Activated gamma-delta T cell treated with Interleukin-2 at 50 U/mL for 16 hours (primary cell): Measurements from ENCODE around the gene UBE2E3.

ENCODE experiments used
- DNase-seq: peaks from one replicate; pipeline ENCODE4 v3.0.0-alpha.2; 2020

The UBE2E3 gene

DNA sequence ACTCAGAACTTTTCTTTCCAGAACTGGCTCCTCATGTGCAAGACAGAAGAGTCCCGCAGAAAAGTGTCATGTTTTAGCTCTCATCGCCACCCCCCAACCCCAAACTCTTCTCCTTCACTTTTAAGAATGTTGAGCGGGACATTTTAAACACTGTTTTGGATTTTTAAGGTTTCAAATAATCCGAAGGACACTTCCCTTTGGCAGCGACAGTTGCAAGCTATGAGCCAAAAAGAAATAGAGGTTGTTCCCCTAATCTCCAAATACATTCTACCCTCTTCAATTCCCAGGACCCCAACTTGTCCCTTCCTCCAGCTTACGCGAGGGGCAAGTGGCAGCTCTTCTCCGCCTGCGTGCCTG lies 678 bp upstream of the UBE2E3 start:
- no peak for DNase-seq

DNA sequence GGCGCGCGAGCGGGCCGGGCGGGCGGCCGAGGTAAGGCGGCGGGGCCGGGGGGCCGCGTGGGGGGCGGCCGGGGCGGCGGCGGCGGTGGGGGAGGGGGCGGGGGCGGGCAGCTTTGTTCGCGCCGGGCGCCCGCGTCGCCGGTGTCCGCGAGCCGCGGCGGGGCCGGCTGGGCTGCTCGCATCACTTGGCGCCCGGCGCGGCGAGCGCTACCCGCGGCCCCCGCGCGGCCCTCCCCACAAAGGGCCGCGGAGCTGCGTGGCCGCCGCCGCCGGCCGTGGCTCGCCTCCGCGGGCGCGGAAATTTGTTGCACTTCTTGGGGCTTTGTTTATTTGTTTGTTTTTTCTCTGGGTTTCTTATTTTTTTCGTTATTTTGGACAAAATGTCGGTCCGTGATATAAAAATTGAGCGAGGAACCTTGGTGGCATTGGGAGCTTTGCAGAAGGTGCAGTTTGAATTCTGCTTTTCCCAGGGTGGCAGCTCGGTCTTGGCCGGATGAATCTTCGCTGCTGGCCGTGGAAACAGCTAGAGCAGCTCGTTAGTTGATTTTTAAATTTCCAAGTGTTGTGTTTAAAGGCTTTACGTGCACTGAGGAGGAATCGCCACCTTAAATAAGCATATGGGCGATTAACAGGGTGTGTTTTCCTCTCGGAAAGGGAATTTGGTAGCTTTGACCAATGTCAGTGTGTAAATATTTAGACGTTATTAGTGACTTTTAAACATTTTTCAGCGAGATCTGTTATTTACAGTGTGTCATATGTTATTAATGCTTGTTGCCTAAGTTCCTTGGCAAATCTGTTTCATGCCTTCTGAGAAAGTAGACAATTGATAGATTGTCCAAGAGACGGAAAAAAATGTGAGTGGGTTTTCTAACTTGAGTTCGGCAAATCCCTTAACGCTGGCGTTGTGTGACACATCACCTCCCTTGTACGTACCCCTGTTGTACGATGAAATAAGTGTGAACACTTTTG lies 822 bp downstream of the UBE2E3 start:
- DNase-seq: peak; percentile 9

DNA sequence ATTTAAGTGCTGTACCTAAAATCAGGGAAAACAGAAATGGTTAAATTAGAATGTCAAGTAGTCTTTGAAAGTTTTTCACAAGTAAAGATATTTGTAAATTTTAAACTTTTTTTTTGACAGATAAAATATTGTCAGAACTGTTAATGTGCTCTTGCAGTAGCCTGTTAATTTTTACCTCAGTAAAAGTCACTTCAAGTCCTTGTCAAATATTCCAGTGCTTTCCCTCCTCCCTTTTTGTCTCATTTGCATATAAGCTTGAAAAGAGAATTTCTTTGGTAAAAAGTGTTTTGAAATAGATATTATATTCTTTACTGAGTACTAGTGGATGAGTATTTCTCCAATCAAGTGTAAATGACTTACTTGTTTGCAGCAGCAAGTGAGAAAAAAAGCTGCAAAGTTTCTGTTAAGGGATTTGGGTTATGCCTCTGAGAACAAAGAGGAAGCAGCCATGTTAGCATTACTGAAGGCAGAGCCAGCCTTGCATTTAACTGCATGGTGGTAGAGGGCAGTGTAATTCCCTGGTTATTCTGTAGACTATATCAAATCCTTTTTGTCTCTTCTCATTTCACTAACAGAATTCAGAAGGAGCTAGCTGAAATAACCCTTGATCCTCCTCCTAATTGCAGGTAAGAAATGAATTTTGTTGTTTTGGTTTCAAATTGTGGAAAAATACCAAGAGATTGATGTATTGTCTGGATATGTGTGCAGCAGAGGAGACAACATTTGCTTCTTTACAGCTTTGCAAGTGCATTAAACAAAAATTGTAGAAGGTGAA lies 3.2 kb downstream of the UBE2E3 start:
- peak; percentile 23 for DNase-seq

GRCh38 chr2:180985771-180986395 lies 5.5 kb downstream of the UBE2E3 start:
- DNase-seq: no peak

DNA sequence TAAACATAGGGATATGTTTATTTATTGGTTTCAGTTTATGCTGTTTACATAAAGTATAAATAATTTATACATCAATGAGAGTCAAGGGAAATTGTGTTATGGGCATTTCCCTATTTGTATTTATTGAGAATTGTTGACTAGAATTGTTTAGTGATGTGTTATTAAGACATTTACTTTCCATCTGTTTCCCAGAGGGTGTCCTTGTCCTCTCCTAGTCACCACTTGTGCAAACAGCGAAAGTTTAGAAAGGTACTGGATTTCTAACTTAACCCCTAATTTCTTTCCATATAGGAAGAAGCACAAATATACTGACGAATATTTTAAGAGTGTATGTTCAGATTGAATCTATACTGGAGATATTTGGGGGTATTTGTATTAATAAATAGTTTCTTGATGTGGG lies 6.7 kb downstream of the UBE2E3 start:
- no peak for DNase-seq

- DNase-seq: no peak
Observed at GRCh38 chr2:180990337-180990736, 9.9 kb downstream of the UBE2E3 start.

- DNase-seq: no peak
Observed at GRCh38 chr2:180990794-180991193, 10.4 kb downstream of the UBE2E3 start.

- no peak for DNase-seq
Observed at GRCh38 chr2:180991361-180991760, 11.0 kb downstream of the UBE2E3 start.

DNA sequence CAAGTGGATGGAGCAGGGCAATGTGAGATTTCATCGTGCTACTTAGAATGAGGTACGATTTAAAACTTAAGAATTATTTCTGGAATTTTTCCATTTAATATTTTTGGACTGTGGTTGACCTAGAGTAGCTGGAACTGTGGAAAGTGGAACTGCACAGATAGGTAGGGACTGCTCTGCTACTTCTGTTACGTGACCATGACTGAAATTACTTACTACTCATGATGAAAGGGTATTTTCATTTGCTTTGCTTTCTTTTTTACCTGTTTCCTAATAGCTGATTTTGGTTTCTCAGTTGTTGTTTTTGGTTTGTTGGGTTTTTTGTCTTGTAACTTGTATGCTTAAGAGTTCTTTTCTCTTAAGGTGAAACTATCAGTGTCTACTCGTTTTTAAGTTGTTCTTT lies 11.4 kb downstream of the UBE2E3 start:
- no peak for DNase-seq

DNA sequence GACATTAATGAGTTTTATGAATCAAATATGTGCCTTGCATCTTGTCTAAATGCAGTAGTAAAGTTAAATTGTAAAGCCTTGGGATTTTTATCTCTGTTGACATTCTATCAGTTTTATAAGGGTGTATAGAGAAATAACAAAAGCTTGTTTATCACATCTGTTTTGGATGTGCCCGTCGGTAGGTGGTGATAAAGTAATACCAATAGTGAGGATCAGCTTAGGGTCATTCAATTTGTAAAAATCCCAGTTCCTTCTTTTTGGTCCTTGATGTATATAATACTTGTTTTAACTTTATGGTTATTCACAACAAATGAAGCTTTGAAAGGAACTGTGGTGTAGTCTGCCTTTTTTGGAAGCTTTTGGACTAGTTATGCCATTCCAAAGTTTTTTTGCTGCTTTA lies 12.6 kb downstream of the UBE2E3 start:
- DNase-seq: no peak

DNA sequence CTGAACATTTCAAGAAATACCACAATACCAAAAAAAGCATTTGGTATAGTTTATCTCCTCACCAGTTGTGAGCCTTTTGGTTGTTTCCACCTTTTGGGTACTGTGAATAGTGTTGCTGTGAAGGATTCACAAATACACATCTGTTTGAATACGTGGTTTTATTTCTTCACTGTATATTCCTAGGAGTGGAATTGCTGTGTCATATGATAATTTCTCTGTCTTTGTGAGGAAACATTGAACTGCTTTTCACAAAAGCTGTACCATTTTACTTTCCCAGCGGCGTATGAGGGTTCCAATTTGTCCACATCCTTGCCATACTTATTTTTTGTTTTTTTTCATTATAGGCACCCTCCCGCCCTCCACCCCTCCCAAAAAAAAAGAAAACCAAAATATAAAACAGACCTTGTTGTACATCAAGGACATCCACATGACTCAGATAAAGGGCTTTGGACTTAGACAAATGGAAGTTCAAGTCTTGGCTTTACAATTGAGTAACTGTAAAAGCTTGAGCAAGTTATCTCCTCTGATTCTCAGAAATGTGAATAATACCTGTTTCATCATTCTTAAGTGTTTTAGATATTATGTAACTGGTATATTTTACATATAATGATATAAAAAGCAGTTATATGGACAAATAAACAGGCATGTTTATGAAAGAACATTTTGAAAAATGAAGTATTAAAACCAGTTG lies 19.0 kb downstream of the UBE2E3 start:
- DNase-seq: no peak

GRCh38 chr2:181004647-181005325 lies 24.4 kb downstream of the UBE2E3 start:
- no peak for DNase-seq

- no peak for DNase-seq
Observed at GRCh38 chr2:181005326-181005655, 24.9 kb downstream of the UBE2E3 start.

- DNase-seq: no peak
Observed at GRCh38 chr2:181005809-181006208, 25.4 kb downstream of the UBE2E3 start.

DNA sequence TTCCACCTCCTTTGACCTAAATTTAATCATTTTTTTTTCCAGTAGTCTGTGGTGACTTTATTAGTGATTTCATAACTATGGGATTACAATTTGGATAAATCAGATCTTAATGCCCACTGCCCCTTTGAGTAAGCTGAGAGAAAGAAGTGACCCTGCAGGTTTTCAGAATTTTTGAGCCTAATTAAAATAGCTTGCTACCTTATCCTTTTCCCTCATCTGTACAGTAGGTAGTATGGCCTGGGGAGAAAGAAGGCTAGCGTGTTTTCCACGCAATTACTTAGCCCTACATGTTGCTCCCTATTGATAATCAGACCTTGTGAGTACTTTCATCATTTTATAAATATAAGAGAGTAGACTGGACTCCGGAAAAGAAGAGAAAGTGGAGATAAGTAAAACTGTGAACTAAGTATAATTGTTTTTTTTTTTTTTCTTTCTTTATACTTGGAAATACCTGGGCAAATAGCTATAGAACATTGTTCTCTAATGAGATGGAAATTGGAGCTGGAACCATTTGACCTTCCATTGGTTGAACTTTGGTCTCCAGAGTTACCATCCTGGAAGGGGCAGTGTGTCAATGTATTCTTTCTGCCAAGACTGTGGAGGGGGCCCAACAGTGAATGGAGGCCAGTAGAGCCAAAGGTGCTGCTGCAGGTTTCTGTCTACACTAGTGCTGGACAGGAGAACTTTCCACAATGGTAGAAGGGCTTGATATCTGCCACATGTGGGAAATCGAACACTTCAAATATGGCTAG lies 26.9 kb downstream of the UBE2E3 start:
- no peak for DNase-seq

- no peak for DNase-seq
Observed at GRCh38 chr2:181008407-181008806, 28.0 kb downstream of the UBE2E3 start.

DNA sequence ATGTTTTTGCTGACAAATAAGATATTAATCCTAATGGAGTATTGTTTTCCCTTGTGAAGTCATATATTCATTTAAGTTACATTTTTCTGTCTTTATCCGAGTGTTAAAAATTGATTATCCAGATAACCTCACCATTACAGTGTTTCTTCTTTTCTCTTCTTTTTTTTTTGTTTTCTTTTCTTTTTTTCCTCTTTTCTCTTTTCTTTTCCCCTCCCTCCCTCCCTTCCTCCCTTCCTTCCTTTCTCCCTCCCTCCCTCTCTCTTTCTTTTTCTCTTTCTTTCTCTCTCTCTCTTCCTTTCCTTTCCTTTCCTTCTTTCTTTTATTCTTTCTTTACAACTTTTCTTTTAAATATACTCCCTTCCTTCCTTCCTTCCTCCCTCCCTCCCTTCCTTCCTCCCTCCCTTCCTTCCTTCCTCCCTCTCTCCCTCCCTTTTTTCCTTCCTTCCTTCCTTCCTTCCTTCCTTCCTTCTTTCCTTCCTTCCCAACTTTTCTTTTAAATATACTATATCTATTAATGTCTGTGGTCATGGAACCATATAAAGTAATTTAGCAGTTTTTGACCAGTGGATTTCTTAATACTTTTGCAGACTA lies 40.9 kb downstream of the UBE2E3 start:
- DNase-seq: no peak

GRCh38 chr2:181022652-181023051 lies 42.2 kb downstream of the UBE2E3 start:
- DNase-seq: no peak

GRCh38 chr2:181025004-181025403 lies 44.6 kb downstream of the UBE2E3 start:
- no peak for DNase-seq

DNA sequence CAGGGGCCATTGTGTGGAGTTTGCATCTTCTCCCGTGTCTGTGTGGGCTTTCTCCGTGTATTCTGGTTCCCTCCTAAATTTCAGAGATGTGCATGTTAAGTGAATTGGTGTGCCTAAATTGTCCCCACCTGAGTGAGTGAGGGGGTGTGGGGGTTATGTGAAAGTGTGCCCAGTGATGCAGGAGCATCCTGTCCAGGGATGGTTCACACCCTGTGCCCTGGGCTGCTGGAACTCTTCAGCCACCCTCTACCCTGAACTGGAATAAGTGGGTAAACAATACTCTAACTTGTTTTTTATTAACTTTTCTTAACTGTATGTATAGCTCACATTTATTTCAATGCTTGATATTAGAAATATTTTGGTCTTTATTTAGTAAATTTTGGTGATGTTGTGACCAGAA lies 56.0 kb downstream of the UBE2E3 start:
- DNase-seq: no peak

DNA sequence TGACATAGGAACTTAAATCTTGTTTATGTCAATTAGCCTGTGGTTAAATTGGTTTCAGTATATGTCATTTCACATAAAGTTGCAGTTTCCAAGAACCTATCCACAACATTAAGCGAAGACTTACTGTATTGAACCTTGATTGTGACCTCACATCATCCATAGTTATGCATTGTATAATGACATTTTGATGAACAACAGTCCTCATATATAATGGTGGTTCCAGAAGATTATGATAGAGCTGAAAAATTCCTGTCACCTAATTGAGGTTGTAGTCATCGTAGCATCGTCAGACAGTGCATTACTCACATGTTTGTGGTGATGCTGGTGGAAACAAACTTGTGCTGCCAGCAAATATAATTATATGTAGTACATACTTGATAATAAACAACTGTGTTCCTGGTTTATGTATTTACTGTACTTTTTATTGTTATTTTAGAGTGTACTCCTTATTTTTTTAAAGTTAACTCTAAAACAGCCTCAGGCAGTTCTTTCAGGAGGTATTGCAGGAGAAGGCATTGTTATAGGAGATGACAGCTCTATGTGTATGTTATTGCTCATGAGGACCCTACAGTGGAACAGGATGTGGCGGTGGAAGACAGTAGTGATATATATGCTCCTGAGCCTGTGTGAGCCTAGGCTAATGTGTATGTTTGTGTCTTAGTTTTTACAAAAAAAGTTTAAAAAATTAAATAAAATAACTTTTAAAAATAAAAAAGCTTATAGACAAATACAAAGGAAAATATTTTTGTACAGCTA lies 56.6 kb downstream of the UBE2E3 start:
- DNase-seq: no peak
